ENCODE measurements around the gene PCGF3.

DNA sequence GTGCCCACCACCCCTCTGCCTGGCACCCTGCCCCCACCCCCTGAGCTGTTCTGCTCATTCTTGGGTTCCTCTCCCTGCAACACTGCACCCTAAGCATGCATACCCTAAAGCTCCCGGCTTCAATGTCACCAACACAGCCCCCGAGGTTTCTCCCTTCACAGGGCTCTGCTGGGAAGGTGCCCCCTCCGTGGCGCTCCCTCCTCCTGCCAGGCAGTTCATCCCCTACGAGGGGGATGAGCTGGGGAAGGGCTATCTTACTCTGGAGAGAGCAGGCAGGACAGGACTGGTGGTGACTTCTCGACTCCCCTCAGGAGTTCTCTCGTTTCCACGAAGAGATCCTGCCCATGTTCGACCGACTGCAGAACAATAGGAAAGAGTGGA is 38.1 kb upstream of the PCGF3 start:
- TF ChIP-seq, protein P1, sequence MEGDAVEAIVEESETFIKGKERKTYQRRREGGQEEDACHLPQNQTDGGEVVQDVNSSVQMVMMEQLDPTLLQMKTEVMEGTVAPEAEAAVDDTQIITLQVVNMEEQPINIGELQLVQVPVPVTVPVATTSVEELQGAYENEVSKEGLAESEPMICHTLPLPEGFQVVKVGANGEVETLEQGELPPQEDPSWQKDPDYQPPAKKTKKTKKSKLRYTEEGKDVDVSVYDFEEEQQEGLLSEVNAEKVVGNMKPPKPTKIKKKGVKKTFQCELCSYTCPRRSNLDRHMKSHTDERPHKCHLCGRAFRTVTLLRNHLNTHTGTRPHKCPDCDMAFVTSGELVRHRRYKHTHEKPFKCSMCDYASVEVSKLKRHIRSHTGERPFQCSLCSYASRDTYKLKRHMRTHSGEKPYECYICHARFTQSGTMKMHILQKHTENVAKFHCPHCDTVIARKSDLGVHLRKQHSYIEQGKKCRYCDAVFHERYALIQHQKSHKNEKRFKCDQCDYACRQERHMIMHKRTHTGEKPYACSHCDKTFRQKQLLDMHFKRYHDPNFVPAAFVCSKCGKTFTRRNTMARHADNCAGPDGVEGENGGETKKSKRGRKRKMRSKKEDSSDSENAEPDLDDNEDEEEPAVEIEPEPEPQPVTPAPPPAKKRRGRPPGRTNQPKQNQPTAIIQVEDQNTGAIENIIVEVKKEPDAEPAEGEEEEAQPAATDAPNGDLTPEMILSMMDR (IDR thresholded peaks at IDR 0.05; ENCODE audit: low read depth, low read length): no peak
- no peak for TF ChIP-seq EZH2phosphoT487 (IDR thresholded peaks at IDR 0.05; ENCODE audit: low read depth)

Measured in OCI-LY3 (cell line).